HUES6 (cell line): Measurements from ENCODE around the gene PPM1H.

Experiments used
- H3K27ac ChIP-seq: 2 replicates; pipeline ENCODE4 v1.7.0; 2013; ENCODE audit warnings: low read depth, mild to moderate bottlenecking, low read length, inconsistent platforms
- H3K27me3 ChIP-seq: 2 replicates; pipeline ENCODE4 v1.6.1; 2013; ENCODE audit warnings: low read length; ENCODE audit not compliant: control insufficient read depth, insufficient read depth
- H3K36me3 ChIP-seq: 2 replicates; pipeline ENCODE4 v1.6.1; 2013; ENCODE audit warnings: low read length; ENCODE audit not compliant: control insufficient read depth, insufficient read depth
- H3K4me1 ChIP-seq: 2 replicates; pipeline ENCODE4 v1.6.1; 2013; ENCODE audit warnings: low read length; ENCODE audit not compliant: control insufficient read depth, insufficient read depth
- H3K4me3 ChIP-seq: 2 replicates; pipeline ENCODE4 v1.5.1; 2013; ENCODE audit warnings: low read depth, low read length
- H3K9ac ChIP-seq: one replicate; pipeline ENCODE4 v1.6.1; 2013; ENCODE audit warnings: mild to moderate bottlenecking, low read length
- H3K9me3 ChIP-seq: 2 replicates; pipeline ENCODE4 v1.6.1; 2013; ENCODE audit warnings: low read depth, low read length; ENCODE audit not compliant: control insufficient read depth, insufficient read depth

The PPM1H gene

GRCh38 chr12:62849398-62849797 lies 85.6 kb downstream of the PPM1H start:
- Histone ChIP-seq H3K27ac (no peak overlapping the region), H3K4me3 (no peak overlapping the region), H3K27me3 (no peaks in the 10 kb centered on the region), H3K9me3 (no peaks in the 10 kb centered on the region), H3K9ac (no peak overlapping the region), H3K36me3 (no peaks in the 10 kb centered on the region), H3K4me1 (peaks cover 43% of the 10 kb centered on the region)

- H3K27ac ChIP-seq, result no peak overlapping the region
- H3K4me3 ChIP-seq, result no peak overlapping the region
- no peak overlapping the region for H3K9ac ChIP-seq
- no peaks in the 10 kb centered on the region for H3K9me3 ChIP-seq
- no peaks in the 10 kb centered on the region for H3K36me3 ChIP-seq
- H3K4me1 ChIP-seq, result peaks cover 48% of the 10 kb centered on the region
- H3K27me3 ChIP-seq, result no peaks in the 10 kb centered on the region
Measured at GRCh38 chr12:62848418-62848817, 86.5 kb downstream of the PPM1H start.

GRCh38 chr12:62847709-62848108 lies 87.2 kb downstream of the PPM1H start:
- Histone ChIP-seq H3K9ac (no peak overlapping the region), H3K9me3 (no peaks in the 10 kb centered on the region), H3K4me3 (no peak overlapping the region), H3K27ac (no peak overlapping the region), H3K4me1 (peaks cover 54% of the 10 kb centered on the region), H3K27me3 (no peaks in the 10 kb centered on the region), H3K36me3 (no peaks in the 10 kb centered on the region)

- Histone ChIP-seq H3K9ac (no peak overlapping the region), H3K4me3 (no peak overlapping the region), H3K9me3 (peaks cover under 1% of the 10 kb centered on the region; the same call in 1 of the 2 replicates), H3K27ac (no peak overlapping the region), H3K27me3 (no peaks in the 10 kb centered on the region), H3K36me3 (no peaks in the 10 kb centered on the region), H3K4me1 (peaks cover 55% of the 10 kb centered on the region)
Measured at GRCh38 chr12:62846491-62846890, 88.5 kb downstream of the PPM1H start.

GRCh38 chr12:62844915-62845314 lies 90.0 kb downstream of the PPM1H start:
- no peak overlapping the region for H3K4me3 ChIP-seq

GRCh38 chr12:62843716-62844115 lies 91.2 kb downstream of the PPM1H start:
- Histone ChIP-seq H3K9me3 (peaks cover 8% of the 10 kb centered on the region; the same call in 1 of the 2 replicates), H3K4me3 (peak overlapping the region; percentile 19; the same call in 1 of the 2 replicates), H3K27ac (peak overlapping the region; percentile 66; the same call in 1 of the 2 replicates)

More at GRCh38 chr12:62844915-62845314, 90.0 kb downstream of the PPM1H start:
- no peaks in the 10 kb centered on the region for H3K36me3 ChIP-seq
- H3K27ac ChIP-seq, result no peak overlapping the region; the same call in 1 of the 2 replicates
- H3K9ac ChIP-seq, result no peak overlapping the region
- no peaks in the 10 kb centered on the region for H3K27me3 ChIP-seq
- H3K9me3 ChIP-seq, result peaks cover 8% of the 10 kb centered on the region; the same call in 1 of the 2 replicates
- H3K4me1 ChIP-seq, result peaks cover 55% of the 10 kb centered on the region

GRCh38 chr12:62841846-62842245 lies 93.1 kb downstream of the PPM1H start:
- H3K36me3 ChIP-seq, result no peaks in the 10 kb centered on the region
- H3K9me3 ChIP-seq, result peaks cover 8% of the 10 kb centered on the region; the same call in 1 of the 2 replicates
- no peak overlapping the region for H3K27ac ChIP-seq
- no peak overlapping the region for H3K9ac ChIP-seq
- H3K4me3 ChIP-seq, result no peak overlapping the region
- H3K4me1 ChIP-seq, result peaks cover 36% of the 10 kb centered on the region
- H3K27me3 ChIP-seq, result no peaks in the 10 kb centered on the region

More at GRCh38 chr12:62843716-62844115, 91.2 kb downstream of the PPM1H start:
- Histone ChIP-seq H3K4me1 (peaks cover 49% of the 10 kb centered on the region), H3K9ac (peak overlapping the region; percentile 1), H3K36me3 (no peaks in the 10 kb centered on the region), H3K27me3 (no peaks in the 10 kb centered on the region)

- Histone ChIP-seq H3K27me3 (no peaks in the 10 kb centered on the region), H3K4me1 (peaks cover 31% of the 10 kb centered on the region), H3K9ac (no peak overlapping the region), H3K4me3 (no peak overlapping the region), H3K27ac (no peak overlapping the region), H3K9me3 (peaks cover 8% of the 10 kb centered on the region; the same call in 1 of the 2 replicates), H3K36me3 (no peaks in the 10 kb centered on the region)
Measured at GRCh38 chr12:62840806-62841205, 94.1 kb downstream of the PPM1H start.

- no peak overlapping the region for H3K9ac ChIP-seq
- H3K27me3 ChIP-seq, result no peaks in the 10 kb centered on the region
- H3K36me3 ChIP-seq, result no peaks in the 10 kb centered on the region
- H3K4me3 ChIP-seq, result no peak overlapping the region
- H3K9me3 ChIP-seq, result peaks cover 8% of the 10 kb centered on the region; the same call in 1 of the 2 replicates
- H3K27ac ChIP-seq, result no peak overlapping the region
- H3K4me1 ChIP-seq, result peaks cover 25% of the 10 kb centered on the region
Measured at GRCh38 chr12:62839869-62840660, 94.9 kb downstream of the PPM1H start.

- H3K27me3 ChIP-seq, result no peaks in the 10 kb centered on the region
- H3K9ac ChIP-seq, result no peak overlapping the region
- H3K36me3 ChIP-seq, result peaks cover 15% of the 10 kb centered on the region
- no peak overlapping the region for H3K27ac ChIP-seq
- H3K4me3 ChIP-seq, result no peak overlapping the region
- no peaks in the 10 kb centered on the region; the same call in 1 of the 2 replicates for H3K9me3 ChIP-seq
- H3K4me1 ChIP-seq, result peaks cover 13% of the 10 kb centered on the region
Measured at GRCh38 chr12:62834971-62835547, 99.9 kb downstream of the PPM1H start.

GRCh38 chr12:62834406-62834805 lies 100.5 kb downstream of the PPM1H start:
- no peaks in the 10 kb centered on the region for H3K27me3 ChIP-seq
- H3K27ac ChIP-seq, result no peak overlapping the region
- no peak overlapping the region for H3K9ac ChIP-seq
- peaks cover 20% of the 10 kb centered on the region for H3K36me3 ChIP-seq
- H3K4me1 ChIP-seq, result peaks cover 13% of the 10 kb centered on the region
- H3K4me3 ChIP-seq, result no peak overlapping the region
- H3K9me3 ChIP-seq, result no peaks in the 10 kb centered on the region; the same call in 1 of the 2 replicates
